SJCRH30 (cell line): Measurements from ENCODE around the gene CEP41. TPM values are rescaled to one million over a fixed set of nuclear protein-coding genes. Genes with fewer than 3 reads are reported as not detected.
A peak's percentile ranks its signal among the peaks of the same experiment; 100 is the strongest.
"Not testable (repeated sequence)": the region's sequence is repeated elsewhere in the genome, so short reads cannot be mapped to it uniquely, and the experiment has no call there.

Source experiments
- DNase-seq, 2 experiments: peaks; one replicate each; pipeline ENCODE4 v3.0.0-alpha.2; 2015 to 2020
- H3K27ac ChIP-seq: fragments of 250-450 bp; sonication (Bioruptor Pico); 2 replicates; pipeline ENCODE4 v1.5.1; 2020; ENCODE audit warnings: mild to moderate bottlenecking, moderate library complexity
- H3K27me3 ChIP-seq: fragments of 250-450 bp; sonication (Bioruptor Pico); 2 replicates; pipeline ENCODE4 v1.5.1; 2020; ENCODE audit warnings: mild to moderate bottlenecking, moderate library complexity
- H3K36me3 ChIP-seq: fragments of 250-450 bp; sonication (Bioruptor Pico); 2 replicates; pipeline ENCODE4 v1.5.1; 2020; ENCODE audit warnings: mild to moderate bottlenecking, moderate library complexity
- H3K4me1 ChIP-seq: fragments of 250-450 bp; sonication (Bioruptor Pico); 2 replicates; pipeline ENCODE4 v1.5.1; 2020; ENCODE audit warnings: mild to moderate bottlenecking, moderate library complexity
- H3K4me3 ChIP-seq: fragments of 250-450 bp; sonication (Bioruptor Pico); 2 replicates; pipeline ENCODE4 v1.5.1; 2020; ENCODE audit warnings: mild to moderate bottlenecking, moderate library complexity
- H3K9me3 ChIP-seq: fragments of 250-450 bp; sonication (Bioruptor Pico); replicated peaks from 2 replicates; pipeline ENCODE4 v1.5.1; 2020; ENCODE audit warnings: mild to moderate bottlenecking, moderate library complexity
- total RNA-seq: library from RNA; depleted of rRNA; stranded (reverse); fragments of >200 nt; shearing (Covaris generic); gene quantifications from 2 replicates; pipeline ENCODE4 v1.2.3, GENCODE V29; 2014

CEP41 gene
- total RNA-seq, 1 experiment from 2014 or later = 39.9 TPM

DNA sequence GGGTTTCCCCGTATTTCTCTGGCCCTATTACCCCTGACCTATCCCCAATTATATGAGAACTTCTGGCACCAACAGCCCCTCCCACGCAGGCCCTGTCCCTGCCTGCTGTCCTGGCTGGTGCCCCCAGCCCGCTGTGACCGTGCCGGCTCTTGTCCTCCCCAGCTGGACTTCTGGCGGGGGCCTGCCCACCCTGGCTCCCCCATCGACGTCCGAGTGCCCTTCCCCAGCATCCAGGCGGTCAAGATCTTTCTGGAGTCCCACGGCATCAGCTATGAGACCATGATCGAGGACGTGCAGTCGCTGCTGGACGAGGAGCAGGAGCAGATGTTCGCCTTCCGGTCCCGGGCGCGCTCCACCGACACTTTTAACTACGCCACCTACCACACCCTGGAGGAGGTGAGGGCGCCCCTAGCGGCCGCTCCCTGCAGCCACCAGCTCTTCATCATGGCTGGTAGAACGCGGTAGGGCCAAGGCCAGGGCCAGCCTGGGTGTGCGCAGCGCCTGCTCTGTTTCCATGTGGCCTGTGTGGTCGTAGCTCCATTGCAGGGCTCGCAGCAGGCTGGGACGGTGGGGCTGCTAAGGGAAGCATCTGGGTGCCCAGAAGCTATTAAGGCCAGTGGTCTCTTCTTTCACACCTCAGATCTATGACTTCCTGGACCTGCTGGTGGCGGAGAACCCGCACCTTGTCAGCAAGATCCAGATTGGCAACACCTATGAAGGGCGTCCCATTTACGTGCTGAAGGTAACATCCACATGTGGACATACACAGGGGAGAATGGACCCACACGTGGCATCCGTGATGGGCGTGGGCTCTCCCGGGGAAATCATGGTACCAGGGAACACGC is 59.1 kb downstream of the CEP41 start:
- Histone ChIP-seq H3K27ac (no peak overlapping the region), H3K9me3 (peaks cover under 1% of the 10 kb centered on the region; the same call in 1 of the 2 replicates), H3K36me3 (no peaks in the 10 kb centered on the region), H3K4me1 (peaks cover 30% of the 10 kb centered on the region), H3K27me3 (no peaks in the 10 kb centered on the region), H3K4me3 (no peak overlapping the region)
- DNase-seq = no peak

DNA sequence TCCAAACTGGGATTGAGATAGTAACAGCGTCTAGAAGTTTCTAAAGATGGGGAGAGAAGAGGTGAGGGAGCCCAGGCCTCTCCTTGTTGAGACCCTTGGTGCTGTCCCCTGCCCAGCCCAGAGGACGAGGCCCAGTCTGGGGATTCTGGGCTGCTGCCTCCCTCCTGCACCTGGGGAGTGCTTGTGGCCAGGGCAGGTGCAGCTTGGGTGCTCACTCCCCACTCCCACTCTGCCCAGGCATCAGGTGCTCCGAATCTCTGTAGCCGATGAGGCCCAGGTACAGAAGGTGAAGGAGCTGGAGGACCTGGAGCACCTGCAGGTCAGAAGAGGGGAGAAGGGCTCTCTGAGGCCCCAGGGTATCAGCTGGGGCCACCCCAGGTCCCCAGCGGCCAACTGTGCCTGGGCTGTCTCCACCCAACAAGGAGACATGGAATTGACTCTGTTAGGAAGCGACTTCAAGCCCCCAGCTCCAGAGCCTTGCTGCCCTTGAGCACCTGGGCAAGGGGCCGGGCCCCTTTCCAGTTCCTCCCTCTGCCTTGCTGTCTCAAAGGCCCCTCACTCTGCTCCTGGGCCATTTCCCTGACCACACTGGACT is 59.9 kb downstream of the CEP41 start:
- Histone ChIP-seq H3K27me3 (no peaks in the 10 kb centered on the region), H3K36me3 (no peaks in the 10 kb centered on the region), H3K27ac (no peak overlapping the region), H3K4me3 (no peak overlapping the region), H3K4me1 (peaks cover 23% of the 10 kb centered on the region), H3K9me3 (peaks cover 7% of the 10 kb centered on the region; the same call in 1 of the 2 replicates)
- DNase-seq = no peak

DNA sequence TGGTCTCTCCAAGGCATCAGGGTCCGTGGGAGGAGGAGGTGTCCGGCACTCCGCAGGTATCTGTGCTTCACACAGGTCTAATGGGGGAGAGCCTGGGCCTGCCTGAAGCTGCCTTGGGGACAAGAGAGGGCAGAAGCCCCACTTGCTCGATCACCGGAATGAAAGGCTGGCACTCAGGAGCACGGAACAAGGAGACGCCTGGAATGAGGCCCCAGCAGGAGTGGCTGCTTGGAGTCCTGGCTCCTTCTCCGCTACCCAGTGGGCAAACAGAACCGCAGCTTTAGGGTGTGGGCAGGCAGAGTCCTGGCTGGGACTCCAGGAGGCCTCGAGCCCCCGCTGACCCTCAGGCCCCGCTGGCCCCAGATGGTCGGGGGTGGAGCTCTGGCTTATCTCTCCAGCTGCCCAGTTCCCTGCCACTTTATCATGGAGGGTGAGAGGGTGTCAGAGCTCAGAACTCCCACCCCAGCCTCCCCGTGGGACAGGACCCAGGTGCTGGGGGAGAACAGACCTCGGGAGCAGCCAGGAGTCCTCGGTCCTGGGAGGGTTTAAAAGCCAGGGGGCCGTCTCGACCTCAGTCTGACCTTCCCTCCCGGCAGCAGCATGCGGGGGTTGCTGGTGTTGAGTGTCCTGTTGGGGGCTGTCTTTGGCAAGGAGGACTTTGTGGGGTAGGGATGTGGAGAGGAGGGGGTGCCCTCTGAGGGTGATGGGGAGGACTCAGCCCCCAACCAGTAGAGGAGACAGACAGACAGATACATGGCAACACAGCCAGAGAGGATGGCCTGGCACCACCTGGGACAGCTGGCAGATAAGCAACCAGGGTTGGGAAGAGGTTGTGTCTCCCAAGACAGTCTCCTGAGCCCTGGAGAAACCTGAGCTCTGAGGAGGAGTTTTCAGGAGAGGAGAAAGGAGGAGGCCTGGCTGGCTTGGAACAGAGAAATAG is 60.6 kb downstream of the CEP41 start, which contains the start of gene CPA1:
Gene CPA1 (plus strand): TSS at position 574 of the 940 bp plus-strand sequence. CDS start 27 bp downstream, at position 601.
- Histone ChIP-seq H3K27ac (peak within 1 kb of the TSS; percentile 60), H3K36me3 (no peaks in the 10 kb centered on the region), H3K4me3 (no peak within 1 kb of the TSS), H3K4me1 (peaks cover 18% of the 10 kb centered on the region), H3K27me3 (no peaks in the 10 kb centered on the region), H3K9me3 (peaks cover 7% of the 10 kb centered on the region; the same call in 1 of the 2 replicates)
- peak; percentile 37 to 49 for DNase-seq

DNA sequence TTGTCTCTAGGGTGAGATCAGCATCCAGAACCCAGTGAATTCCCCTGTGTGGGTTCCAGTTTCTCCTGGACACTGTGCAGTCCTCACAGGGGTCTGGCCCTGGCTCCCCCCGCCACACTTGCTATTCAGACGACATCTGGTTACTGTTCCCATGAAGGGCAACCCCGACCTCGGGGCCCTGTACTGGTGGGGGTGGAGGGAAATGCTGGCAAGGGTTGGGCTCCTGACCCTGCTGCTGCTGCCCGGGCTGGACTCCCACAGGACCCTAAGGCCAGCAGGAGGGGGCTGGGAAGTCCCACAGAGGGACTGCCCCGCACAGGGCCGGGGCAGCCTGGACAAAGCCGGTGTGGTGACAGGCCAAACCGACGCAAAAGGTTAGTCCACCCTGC is 61.3 kb downstream of the CEP41 start:
- H3K4me3 ChIP-seq = no peak overlapping the region
- no peaks in the 10 kb centered on the region for H3K36me3 ChIP-seq
- peak; percentile 34 to 49 for DNase-seq
- H3K4me1 ChIP-seq = peaks cover 24% of the 10 kb centered on the region
- H3K27ac ChIP-seq = peak overlapping the region; percentile 60
- H3K9me3 ChIP-seq = peaks cover 7% of the 10 kb centered on the region; the same call in 1 of the 2 replicates
- H3K27me3 ChIP-seq = no peaks in the 10 kb centered on the region

DNA sequence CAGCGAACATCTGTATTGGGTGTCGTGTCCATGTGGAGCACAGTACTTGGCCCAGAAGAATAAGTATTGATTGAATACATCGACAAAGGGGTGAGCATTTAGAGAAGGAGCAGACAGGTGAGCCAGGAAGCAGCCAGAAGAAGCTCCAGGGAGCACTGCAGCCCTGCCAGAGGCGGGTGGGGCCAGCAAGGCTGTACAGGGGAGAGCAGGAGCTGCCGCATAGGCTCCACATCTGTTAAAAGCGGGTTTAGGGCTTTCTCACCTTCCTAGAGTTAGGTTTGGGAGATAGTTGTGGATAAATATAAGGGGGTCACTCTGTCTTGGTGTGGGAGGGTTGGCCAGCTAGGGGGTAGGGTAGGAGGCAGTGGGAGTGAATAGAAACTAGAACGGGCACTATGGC is 61.8 kb downstream of the CEP41 start:
- H3K27ac ChIP-seq = no peak overlapping the region
- H3K9me3 ChIP-seq = peaks cover 7% of the 10 kb centered on the region; the same call in 1 of the 2 replicates
- H3K27me3 ChIP-seq = no peaks in the 10 kb centered on the region
- H3K36me3 ChIP-seq = no peaks in the 10 kb centered on the region
- H3K4me1 ChIP-seq = peaks cover 29% of the 10 kb centered on the region
- no peak overlapping the region for H3K4me3 ChIP-seq
- no peak for DNase-seq

DNA sequence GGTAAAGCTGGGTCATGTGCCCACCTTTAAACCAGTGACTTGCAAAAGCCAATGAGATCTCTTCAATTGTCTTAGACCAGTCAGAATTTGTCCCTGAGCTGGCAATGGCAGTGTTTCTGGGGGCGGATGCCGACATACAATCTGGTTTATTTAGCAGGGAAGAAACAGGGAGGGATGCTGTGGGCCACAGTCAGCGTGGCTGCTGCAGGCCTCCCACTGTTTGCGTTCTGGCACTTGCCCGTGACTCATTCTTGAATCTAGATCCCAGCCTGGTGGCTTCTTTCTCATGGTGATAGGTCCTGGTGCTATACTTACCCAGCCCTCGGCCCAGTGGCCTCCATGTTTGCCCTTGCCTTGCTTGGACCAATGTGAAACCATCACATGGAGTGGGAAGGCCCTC is 63.6 kb downstream of the CEP41 start:
- H3K27ac ChIP-seq = no peak overlapping the region
- no peaks in the 10 kb centered on the region for H3K27me3 ChIP-seq
- H3K9me3 ChIP-seq = peaks cover 7% of the 10 kb centered on the region; the same call in 1 of the 2 replicates
- no peaks in the 10 kb centered on the region for H3K36me3 ChIP-seq
- peaks cover 40% of the 10 kb centered on the region for H3K4me1 ChIP-seq
- H3K4me3 ChIP-seq = no peak overlapping the region
- DNase-seq = no peak

DNA sequence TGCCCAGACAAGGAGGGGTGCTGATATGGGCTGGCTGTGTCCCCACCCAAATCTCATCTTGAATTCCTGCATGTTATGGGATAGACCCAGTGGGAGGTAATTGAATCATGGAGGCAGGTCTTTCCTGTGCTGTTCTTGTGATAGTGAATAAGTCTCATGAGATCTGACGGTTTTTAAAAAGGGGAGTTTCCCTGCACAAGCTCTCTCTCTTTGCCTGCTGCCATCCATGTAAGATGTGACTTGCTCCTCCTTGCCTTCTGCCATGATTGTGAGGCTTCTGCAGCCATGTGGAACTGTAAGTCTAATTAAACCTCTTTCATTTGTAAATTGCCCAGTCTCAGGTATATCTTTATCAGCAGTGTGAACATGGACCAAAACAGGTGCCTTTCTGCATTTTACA is 64.4 kb downstream of the CEP41 start:
- not testable (repeated sequence) for H3K27me3 ChIP-seq, H3K4me3 ChIP-seq, H3K36me3 ChIP-seq, DNase-seq, H3K27ac ChIP-seq, H3K9me3 ChIP-seq
- H3K4me1 ChIP-seq = peaks cover 46% of the 10 kb centered on the region

DNA sequence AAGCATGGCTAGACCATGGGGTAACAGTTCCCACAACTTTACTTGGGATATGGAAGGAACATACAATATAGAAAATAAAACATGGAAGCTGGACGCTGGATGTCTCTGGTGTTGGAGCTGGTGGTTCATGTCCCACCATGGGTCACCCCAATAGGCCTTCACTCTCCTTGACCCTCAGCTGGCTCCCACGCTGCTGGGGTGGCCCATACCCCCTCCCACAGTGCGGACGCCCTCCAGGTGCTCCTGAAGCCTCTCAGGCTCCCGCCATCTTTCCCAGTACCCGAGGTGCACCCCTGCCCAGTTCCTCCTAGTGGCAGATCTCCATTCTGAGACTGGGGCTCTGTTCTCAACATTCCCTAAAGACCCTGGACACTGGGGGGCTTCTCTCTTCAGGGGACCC is 66.3 kb downstream of the CEP41 start:
- Histone ChIP-seq H3K4me1 (peaks cover 42% of the 10 kb centered on the region), H3K9me3 (peaks cover 7% of the 10 kb centered on the region; the same call in 1 of the 2 replicates), H3K36me3 (no peaks in the 10 kb centered on the region), H3K27me3 (no peaks in the 10 kb centered on the region), H3K4me3 (no peak overlapping the region), H3K27ac (peak overlapping the region; percentile 99)
- DNase-seq = peak in 1 of 2 experiments; percentile 33

DNA sequence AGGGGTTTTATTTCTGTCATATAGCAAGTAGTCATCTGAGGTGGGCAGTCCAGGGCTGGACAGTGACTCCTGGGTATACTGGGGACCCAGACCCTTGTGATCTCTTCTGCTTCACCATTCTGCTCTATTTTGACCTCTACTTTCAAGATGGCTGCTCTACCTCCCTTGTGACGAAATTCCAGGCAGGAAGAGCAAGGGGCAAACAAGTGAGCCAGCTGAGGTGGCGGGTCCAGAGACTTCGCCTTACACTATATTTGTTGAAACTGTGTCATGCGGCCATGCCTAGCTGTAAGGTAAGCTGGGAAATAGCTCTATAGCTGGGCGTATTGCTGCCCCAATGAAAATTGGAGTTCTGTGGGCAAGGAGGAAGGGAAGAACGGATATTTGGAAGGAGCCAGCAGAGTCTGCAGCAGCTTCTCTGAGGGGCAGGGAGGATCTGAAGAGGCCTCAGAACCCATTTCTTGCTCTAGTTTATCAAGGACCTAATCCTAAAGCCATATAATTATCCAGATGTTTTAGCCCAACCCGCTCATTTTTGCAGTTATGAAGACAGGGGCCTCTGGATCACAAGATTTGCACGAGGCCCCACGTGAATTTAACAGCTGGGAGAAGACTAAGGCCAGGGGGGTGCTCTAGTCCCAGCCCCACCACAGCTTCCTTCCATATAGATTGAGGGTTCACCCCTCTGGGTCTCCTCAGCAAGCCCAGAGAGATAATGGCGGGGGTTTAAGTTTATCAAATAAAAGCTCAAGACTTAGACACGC is 68.2 kb downstream of the CEP41 start:
- 0 out of 2 replicates have a peak overlapping the region, but pooled peaks have one; percentile 2 for H3K4me3 ChIP-seq
- H3K9me3 ChIP-seq = peaks cover 7% of the 10 kb centered on the region; the same call in 1 of the 2 replicates
- no peaks in the 10 kb centered on the region for H3K36me3 ChIP-seq
- no peaks in the 10 kb centered on the region for H3K27me3 ChIP-seq
- H3K27ac ChIP-seq = peak overlapping the region; percentile 99
- peaks cover 47% of the 10 kb centered on the region for H3K4me1 ChIP-seq
- peak; percentile 85 to 92 for DNase-seq

DNA sequence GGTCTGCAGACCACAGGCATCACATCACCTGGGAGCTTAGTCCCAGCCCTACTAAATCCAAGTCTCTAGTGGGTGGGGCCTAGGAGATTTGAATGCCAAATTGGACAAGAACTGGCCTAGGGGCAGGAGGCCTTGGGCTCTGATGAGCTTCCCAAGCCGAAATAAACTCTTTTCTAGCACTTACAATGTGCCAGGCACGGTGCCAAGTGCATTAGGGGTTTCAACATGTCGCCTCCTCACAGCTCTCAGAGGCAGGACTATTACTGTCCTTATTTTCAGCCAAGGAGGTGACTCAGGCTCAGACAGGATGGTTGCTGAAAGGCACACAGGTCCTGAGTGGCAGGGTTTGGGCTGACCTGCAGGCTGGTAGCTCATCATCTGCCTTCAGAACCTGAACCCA is 69.8 kb downstream of the CEP41 start:
- DNase-seq = peak in 1 of 2 experiments; percentile 29
- Histone ChIP-seq H3K9me3 (0 out of 2 replicates have a peak, but pooled peaks cover under 1% of the 10 kb centered on the region), H3K4me1 (peaks cover 63% of the 10 kb centered on the region), H3K27ac (no peak overlapping the region), H3K4me3 (no peak overlapping the region), H3K36me3 (no peaks in the 10 kb centered on the region), H3K27me3 (no peaks in the 10 kb centered on the region)

DNA sequence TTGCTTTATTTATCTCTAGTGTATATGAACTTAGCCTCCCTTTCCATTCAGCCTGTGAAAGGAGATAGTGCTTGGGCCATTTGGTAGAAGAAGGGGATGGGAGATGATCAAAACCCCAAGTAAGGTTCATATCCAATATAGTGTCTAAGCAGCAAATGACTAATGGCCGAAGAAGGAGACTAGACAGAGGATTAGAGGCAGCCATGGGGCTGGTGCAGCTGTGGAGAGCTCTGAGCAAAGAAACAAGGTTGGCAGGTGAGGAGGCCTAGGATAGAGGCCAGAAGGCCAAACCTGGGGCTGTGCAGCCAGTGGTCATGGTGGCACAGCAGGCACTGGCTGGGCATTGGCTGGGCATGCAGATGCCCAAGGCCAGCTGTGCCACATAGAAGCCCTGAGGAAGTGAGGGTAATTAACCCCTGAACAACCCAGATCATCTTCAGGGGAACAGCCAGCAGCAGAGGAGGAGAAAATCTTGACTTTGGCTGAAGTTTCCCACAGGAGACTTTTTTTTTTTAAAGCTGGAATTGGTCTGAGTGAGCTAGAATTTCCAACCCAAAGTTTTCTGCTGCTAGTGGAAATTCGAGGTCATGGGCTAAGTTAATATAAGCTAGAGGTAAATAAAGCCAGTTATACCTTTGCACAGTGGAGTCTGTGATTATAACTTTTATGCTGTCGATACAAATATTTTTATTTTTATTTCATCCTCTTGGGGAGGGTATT is 70.8 kb downstream of the CEP41 start:
- Histone ChIP-seq H3K27ac (peak overlapping the region; percentile 16), H3K4me1 (peaks cover 68% of the 10 kb centered on the region)

DNA sequence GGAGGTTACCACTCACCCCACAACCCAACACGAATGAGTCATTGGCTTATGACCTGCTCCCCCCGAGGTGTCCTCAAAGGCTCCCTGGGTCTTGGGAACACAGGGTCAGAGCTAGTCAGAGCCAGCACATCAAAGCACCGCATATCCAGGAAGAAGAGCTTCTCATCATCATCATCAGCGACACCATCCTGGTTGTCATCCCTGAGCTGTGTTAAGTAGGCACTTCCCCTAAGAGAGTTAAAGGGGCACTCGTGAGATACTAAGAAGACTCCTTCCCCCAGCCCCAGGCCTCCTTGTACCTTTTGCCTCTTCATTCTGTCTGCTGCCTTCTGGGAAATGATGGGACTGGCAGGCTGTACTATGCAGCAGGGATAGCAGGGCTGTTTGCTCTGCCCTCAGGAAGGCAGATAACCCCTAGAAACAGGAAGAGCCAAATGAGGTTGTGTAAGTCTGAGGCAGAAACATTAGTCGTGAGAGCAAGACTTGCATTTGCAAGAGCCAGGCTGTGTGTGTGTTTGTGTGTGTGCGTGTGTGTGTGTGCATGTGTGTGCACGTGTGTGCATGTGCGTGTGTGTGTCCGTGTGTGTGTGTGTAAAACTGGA is 71.6 kb downstream of the CEP41 start:
- H3K9me3 ChIP-seq = no peaks in the 10 kb centered on the region
- H3K27ac ChIP-seq = peak overlapping the region; percentile 16
- no peaks in the 10 kb centered on the region for H3K27me3 ChIP-seq
- no peak for DNase-seq
- H3K36me3 ChIP-seq = no peaks in the 10 kb centered on the region
- H3K4me1 ChIP-seq = peaks cover 68% of the 10 kb centered on the region
- no peak overlapping the region for H3K4me3 ChIP-seq

More for the DNA sequence above, 70.8 kb downstream of the CEP41 start:
- DNase-seq = peak in 1 of 2 experiments; percentile 47
- Histone ChIP-seq H3K27me3 (no peaks in the 10 kb centered on the region), H3K9me3 (no peaks in the 10 kb centered on the region), H3K4me3 (no peak overlapping the region), H3K36me3 (no peaks in the 10 kb centered on the region)
